B cell (primary cell): Measurements from ENCODE around the gene LAIR1.

Experiments
- CTCF ChIP-seq: fragments of 200-600 bp; IDR thresholded peaks from one replicate; pipeline ENCODE4 v1.8.0; 2022; ENCODE audit warnings: antibody characterized with exemption, mild to moderate bottlenecking
- EZH2 ChIP-seq: IDR thresholded peaks from 2 replicates; pipeline ENCODE4 v1.6.1; 2012; ENCODE audit warnings: borderline replicate concordance, low read depth, mild to moderate bottlenecking, moderate library complexity, low read length; ENCODE audit not compliant: insufficient read depth, poor library complexity, severe bottlenecking

DNA sequence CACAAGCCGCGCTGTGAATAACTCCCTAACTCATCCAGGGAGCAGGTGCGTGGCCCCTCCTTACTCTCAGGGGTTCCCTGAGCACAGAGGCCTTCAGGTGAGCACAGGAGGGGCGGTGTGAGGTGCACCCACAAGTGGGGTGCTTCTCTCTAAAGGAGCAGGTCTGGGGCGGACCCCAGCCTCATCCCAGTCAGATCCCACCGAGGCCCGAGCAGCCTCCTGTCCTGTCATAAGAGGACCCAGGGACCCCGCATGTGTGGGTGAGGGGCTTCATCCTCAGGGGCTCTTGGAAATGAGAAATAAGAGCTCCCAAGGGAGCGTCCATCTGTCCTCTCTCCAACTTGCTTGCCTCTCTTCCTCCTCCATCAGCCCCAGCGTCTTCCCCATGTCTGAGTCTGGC, 48.8 kb downstream of the LAIR1 start:
- TF ChIP-seq CTCF (no peak), EZH2 (no peak)
